ENCODE results near the gene KLC1. TPM values are rescaled to one million over a fixed set of nuclear protein-coding genes. Genes with fewer than 3 reads are reported as not detected.

The KLC1 gene
- polyA plus RNA-seq, 3 donors, result 89.5 to 156 (median 107) TPM

Other genes starting within 250 kb of the KLC1 start
- gene MARK3, start 243.8 kb upstream of the KLC1 start, polyA plus RNA-seq (ENCODE audit: insufficient read length in 3 of 3), result 100 to 1,000 TPM; 101 to 113 (median 104) TPM
- 100 to 1,000 TPM; 139 to 174 (median 151) TPM for gene CKB, start 106.4 kb upstream of the KLC1 start, polyA plus RNA-seq (ENCODE audit: insufficient read length in 3 of 3)
- gene TRMT61A, start 100.0 kb upstream of the KLC1 start, polyA plus RNA-seq (ENCODE audit: insufficient read length in 3 of 3), result 1 to 10 TPM; 4.9 to 9.3 (median 7.9) TPM
- gene BAG5, start 66.6 kb upstream of the KLC1 start, polyA plus RNA-seq (ENCODE audit: insufficient read length in 3 of 3), result 10 to 100 TPM; 29.4 to 34.2 (median 30.4) TPM
- gene COA8, start 66.3 kb upstream of the KLC1 start, polyA plus RNA-seq (ENCODE audit: insufficient read length in 3 of 3), result 10 to 100 TPM; 39.7 to 41.6 (median 40.5) TPM
- gene XRCC3, start 86.2 kb downstream of the KLC1 start, polyA plus RNA-seq (ENCODE audit: insufficient read length in 3 of 3), result 10 to 100 TPM; 13.1 to 19.2 (median 15.5) TPM
- 10 to 100 TPM; 50.5 to 57.5 (median 55.3) TPM for gene ZFYVE21, start 86.6 kb downstream of the KLC1 start, polyA plus RNA-seq (ENCODE audit: insufficient read length in 3 of 3)
- 10 to 100 TPM; 29.8 to 47.6 (median 31.2) TPM for gene PPP1R13B, start 218.4 kb downstream of the KLC1 start, polyA plus RNA-seq (ENCODE audit: insufficient read length in 3 of 3)

Measured in renal cortex interstitium (tissue), 3 donors.